ENCODE data around the gene ZFPL1. TPM values are rescaled to one million over a fixed set of nuclear protein-coding genes. Genes with fewer than 3 reads are reported as not detected.

ZFPL1 gene
- total and polyA plus RNA-seq, 2 donors (not counting 3 experiments of a cell fraction or from before 2014, with no cell fraction given) = 37.6 to 139 TPM

GRCh38 chr11:65040520-65040846, 43.5 kb upstream of the ZFPL1 start:
- Histone ChIP-seq H3K9ac (replicated peaks; ENCODE audit: extremely low read depth, insufficient read depth, low read length) (peak overlapping the region; percentile 74), H3K9me3 (replicated peaks; ENCODE audit: control insufficient read depth, insufficient read depth, low read length) (no peaks in the 10 kb centered on the region), H3K9me1 (replicated peaks; ENCODE audit: control insufficient read depth, extremely low read depth, insufficient read depth, low read length) (no peaks in the 10 kb centered on the region), H3K4me1 (ENCODE audit: control insufficient read depth, extremely low read depth, insufficient read depth, low read length) (peaks cover 9% of the 10 kb centered on the region), H3K4me3 (replicated peaks in 1 of 3; ENCODE audit: insufficient read depth in 1 of 3, low read depth in 1 of 3, low read length in 3 of 3) (peak overlapping the region; percentile 44 to 62 (median 58)), H3K27me3 (ENCODE audit: control insufficient read depth in 2 of 2, insufficient read depth in 2 of 2, low read length in 2 of 2) (no peaks in the 10 kb centered on the region), H3K36me3 (ENCODE audit: control insufficient read depth in 2 of 2, extremely low read depth in 1 of 2, insufficient read depth in 2 of 2, low read length in 2 of 2) (peaks cover 2 to 19% of the 10 kb centered on the region in 2 experiments), H3K79me2 (ENCODE audit: control insufficient read depth, insufficient read depth, low read length) (no peaks in the 10 kb centered on the region), H4K20me1 (replicated peaks; ENCODE audit: control insufficient read depth, extremely low read depth, insufficient read depth, low read length) (no peaks in the 10 kb centered on the region), H3K27ac (ENCODE audit: insufficient read depth, low read depth, low read length) (peak overlapping the region; percentile 66), H3K4me2 (ENCODE audit: insufficient read depth, low read length) (peak overlapping the region; percentile 56), H2AFZ (ENCODE audit: low read depth, low read length) (peak overlapping the region; percentile 97)
- no peak for DNase-seq (ENCODE audit: low read depth, low spot score)
- intact Hi-C loops (cut with micrococcal nuclease) = loop anchor here (1.0 to 2.0 kb wide), 2 partner anchors 13 to 70 kb away; partner anchors contain the start of genes SNX15 and TM7SF2
- FAIRE-seq = no peak
- no TSS peak for BruUV-seq (replicated peaks)
- dilution Hi-C loops (cut with MboI; ENCODE audit: extremely low pct_ligation_motif_present, low sequenced_read_pairs) = no loop called here
- ChIA-PET POLR2A (no interaction called here), CTCF (interaction anchor here (1.1 to 2.1 kb wide), 3 partner anchors 13 to 26 kb away, joined by 4 to 6 read pairs (median 5); partner anchors contain the start of genes ARL2 and SNX15)
- TF ChIP-seq FOS (IDR thresholded peaks at IDR 0.05; ENCODE audit: borderline replicate concordance, insufficient read depth, low read length) = no peak
- no peak for TF ChIP-seq CTCF (IDR thresholded peaks at IDR 0.05; ENCODE audit: extremely low read depth in 1 of 2, insufficient read depth in 1 of 2, low read depth in 1 of 2, low read length in 2 of 2)
- no peak for TF ChIP-seq JUN (IDR thresholded peaks at IDR 0.05; ENCODE audit: borderline replicate concordance, insufficient read depth, insufficient read length, low read depth)
- TF ChIP-seq EZH2 (IDR thresholded peaks at IDR 0.05; ENCODE audit: borderline replicate concordance, low read depth, low read length, severe bottlenecking) = no peak
- TF ChIP-seq, protein P1, sequence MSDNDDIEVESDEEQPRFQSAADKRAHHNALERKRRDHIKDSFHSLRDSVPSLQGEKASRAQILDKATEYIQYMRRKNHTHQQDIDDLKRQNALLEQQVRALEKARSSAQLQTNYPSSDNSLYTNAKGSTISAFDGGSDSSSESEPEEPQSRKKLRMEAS (IDR thresholded peaks at IDR 0.05; ENCODE audit: insufficient read depth, insufficient read length) = no peak
- TF ChIP-seq MYC (IDR thresholded peaks at IDR 0.05; ENCODE audit: low read depth, low read length) = no peak
- TF ChIP-seq POLR2A (IDR thresholded peaks at IDR 0.05; ENCODE audit: low read depth, low read length) = no peak
- no peak for TF ChIP-seq POLR2AphosphoS5 (IDR thresholded peaks at IDR 0.05; ENCODE audit: insufficient read depth, low read depth, low read length)
- no peak for TF ChIP-seq GATA2 (IDR thresholded peaks at IDR 0.05; ENCODE audit: insufficient read depth, insufficient read length, low read depth, low read length)

All from endothelial cell of umbilical vein (primary cell).